ENCODE results near the gene CCDC77.

GRCh38 chr12:422526-422925 lies 21.1 kb downstream of the CCDC77 start:
- TF ChIP-seq GATA2 (IDR thresholded peaks at IDR 0.05; ENCODE audit: low read depth, low read length) (no peak), GATA3 (IDR thresholded peaks at IDR 0.05; ENCODE audit: low read depth, low read length) (no peak)
